AG09319 (cell line): ENCODE results near the gene LYVE1.

Experiments used
- DNase-seq: peaks from one replicate; pipeline ENCODE4 v3.0.0-alpha.2; 2010; ENCODE audit warnings: low read depth; ENCODE audit errors: extremely low read depth
- TF ChIP-seq, protein P1 (sequence below): IDR thresholded peaks from 2 replicates; pipeline ENCODE4 v1.5.1; 2011; ENCODE audit warnings: low read depth, mild to moderate bottlenecking, inconsistent platforms, low read length, moderate library complexity

LYVE1 gene

DNA sequence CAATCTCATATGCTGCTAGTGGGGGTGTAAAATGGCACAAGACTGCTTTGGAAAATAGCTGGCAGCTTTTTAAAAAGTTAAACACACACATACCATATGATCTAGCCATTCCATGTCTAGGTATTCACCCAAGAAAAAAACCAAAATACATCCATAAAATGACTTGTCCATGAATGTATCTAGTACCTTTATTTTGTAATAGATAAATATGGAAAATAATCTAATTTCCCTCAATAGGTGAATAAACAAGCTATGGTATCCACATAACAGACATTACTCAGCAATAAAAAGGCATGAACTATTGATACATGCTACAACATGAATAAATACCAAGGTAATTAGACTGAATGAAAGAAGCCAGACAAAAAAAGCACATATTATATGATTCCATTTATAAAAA, 50.3 kb downstream of the LYVE1 start:
- DNase-seq = no peak

DNA sequence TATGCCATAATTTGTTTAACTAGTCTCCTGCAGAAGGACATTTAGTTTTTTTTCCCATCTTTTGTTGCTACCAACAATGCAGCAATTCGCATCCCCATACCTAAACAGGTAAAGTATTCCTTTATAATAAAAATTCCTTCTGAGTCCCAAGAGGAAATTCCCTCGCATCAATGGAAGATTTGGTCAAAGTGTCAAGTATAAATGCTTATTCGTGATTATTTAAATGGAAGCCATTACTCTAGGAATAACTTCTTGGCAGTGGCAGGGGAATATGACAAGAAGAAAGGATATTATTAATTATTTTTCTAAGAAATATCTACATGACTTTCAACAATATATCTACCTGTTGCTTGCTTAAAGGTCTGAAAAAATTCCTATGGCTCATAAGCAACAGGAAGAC, 53.0 kb downstream of the LYVE1 start:
- no peak for DNase-seq
- TF ChIP-seq, protein P1, sequence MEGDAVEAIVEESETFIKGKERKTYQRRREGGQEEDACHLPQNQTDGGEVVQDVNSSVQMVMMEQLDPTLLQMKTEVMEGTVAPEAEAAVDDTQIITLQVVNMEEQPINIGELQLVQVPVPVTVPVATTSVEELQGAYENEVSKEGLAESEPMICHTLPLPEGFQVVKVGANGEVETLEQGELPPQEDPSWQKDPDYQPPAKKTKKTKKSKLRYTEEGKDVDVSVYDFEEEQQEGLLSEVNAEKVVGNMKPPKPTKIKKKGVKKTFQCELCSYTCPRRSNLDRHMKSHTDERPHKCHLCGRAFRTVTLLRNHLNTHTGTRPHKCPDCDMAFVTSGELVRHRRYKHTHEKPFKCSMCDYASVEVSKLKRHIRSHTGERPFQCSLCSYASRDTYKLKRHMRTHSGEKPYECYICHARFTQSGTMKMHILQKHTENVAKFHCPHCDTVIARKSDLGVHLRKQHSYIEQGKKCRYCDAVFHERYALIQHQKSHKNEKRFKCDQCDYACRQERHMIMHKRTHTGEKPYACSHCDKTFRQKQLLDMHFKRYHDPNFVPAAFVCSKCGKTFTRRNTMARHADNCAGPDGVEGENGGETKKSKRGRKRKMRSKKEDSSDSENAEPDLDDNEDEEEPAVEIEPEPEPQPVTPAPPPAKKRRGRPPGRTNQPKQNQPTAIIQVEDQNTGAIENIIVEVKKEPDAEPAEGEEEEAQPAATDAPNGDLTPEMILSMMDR = no peak

More for the DNA sequence above, 50.3 kb downstream of the LYVE1 start:
- TF ChIP-seq, protein P1 = no peak

DNA sequence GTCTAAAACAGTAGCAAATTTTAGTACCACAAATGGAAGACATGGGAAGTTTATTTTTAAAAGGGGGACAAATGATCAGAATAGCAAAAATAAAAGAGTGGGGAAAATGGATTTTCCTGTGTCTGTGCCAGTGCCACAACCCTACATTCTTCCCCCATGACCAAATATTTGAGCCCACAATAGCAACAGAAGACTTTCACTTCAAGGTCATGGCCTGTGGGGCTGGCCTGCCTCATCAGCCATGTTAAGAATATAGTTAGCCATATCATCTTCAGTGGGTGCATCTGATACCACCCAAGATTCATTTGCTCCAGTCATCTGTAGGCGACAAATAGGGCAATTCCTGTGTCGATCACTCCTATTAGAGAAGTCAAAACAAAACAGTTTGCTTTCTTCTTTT, 53.8 kb downstream of the LYVE1 start:
- DNase-seq = no peak
- TF ChIP-seq, protein P1 = no peak

DNA sequence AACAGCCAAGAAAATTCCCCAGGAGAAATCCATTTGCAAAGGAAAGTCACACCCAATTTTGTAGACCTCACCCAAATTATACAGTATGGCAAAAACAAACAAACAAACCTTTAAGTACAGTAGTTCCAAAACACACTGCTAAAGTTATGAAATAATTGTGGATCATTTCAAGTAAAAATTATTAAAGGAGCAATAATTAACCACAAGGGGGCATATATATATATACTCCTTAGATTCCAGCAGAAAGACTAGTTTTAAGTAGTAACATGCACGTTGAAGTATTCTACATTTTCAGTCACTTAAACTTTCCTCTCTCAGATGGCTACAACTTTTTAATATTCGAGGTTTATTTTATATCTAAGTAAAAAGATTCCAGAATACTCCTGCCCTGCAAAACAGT, 54.3 kb downstream of the LYVE1 start:
- TF ChIP-seq, protein P1 = peak; percentile 15
- DNase-seq = no peak

DNA sequence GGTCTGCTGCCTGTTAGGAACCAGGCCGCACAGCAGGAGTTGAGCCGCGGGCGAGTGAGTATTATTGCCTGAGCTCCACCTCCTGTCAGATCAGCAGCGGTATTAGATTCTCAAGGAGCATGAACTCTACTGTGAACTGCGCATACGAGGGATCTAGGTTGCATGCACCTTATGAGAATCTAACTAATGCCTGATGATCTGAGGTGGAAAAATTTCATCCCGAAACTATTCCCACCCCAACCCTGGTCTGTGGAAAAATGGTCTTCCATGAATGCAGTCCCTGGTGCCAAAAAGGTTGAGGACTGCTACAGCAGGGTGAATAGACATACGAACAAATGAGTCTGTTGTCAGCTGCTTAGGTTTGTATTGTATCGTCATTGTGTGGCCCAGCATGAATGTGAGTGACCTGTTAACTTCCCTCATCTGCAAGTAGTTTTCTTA, 57.3 kb downstream of the LYVE1 start:
- TF ChIP-seq, protein P1 = no peak
- no peak for DNase-seq
